Muscle of leg (tissue), 11 donors: Measurements from ENCODE around the gene SYP. TPM values are rescaled to one million over a fixed set of nuclear protein-coding genes. Genes with fewer than 3 reads are reported as not detected.
A peak's percentile ranks its signal among the peaks of the same experiment; 100 is the strongest.

Experiments
- DNase-seq: peaks from one replicate; pipeline ENCODE4 v3.0.0; 2013
- H3K27ac ChIP-seq: one replicate; pipeline ENCODE4 v1.5.1; 2013; ENCODE audit warnings: mild to moderate bottlenecking, low read length, control low read depth
- H3K27me3 ChIP-seq: one replicate; pipeline ENCODE4 v1.6.1; 2013; ENCODE audit warnings: low read length; ENCODE audit not compliant: control insufficient read depth, insufficient read depth
- H3K36me3 ChIP-seq: one replicate; pipeline ENCODE4 v1.6.1; 2013; ENCODE audit warnings: low read length; ENCODE audit not compliant: control insufficient read depth, insufficient read depth
- H3K4me1 ChIP-seq: one replicate; pipeline ENCODE4 v1.6.1; 2013; ENCODE audit warnings: low read length; ENCODE audit not compliant: control insufficient read depth, insufficient read depth
- H3K4me3 ChIP-seq: one replicate; pipeline ENCODE4 v1.5.1; 2013; ENCODE audit warnings: low read length, control low read depth
- H3K9me3 ChIP-seq: replicated peaks from 2 replicates; pipeline ENCODE4 v1.6.1; 2013; ENCODE audit warnings: low read depth, low read length; ENCODE audit not compliant: control insufficient read depth
- WGBS: methylation state at CpG from one replicate; pipeline ENCODE4 v1.1.5; 2013; ENCODE audit warnings: missing lambda C conversion rate; ENCODE audit not compliant: insufficient coverage; 5-methylcytosine and 5-hydroxymethylcytosine counted together
- polyA plus RNA-seq, 8 donors: library from polyadenylated mRNA; unstranded; fragments of 120-200 nt; gene quantifications; one replicate each; pipeline versions ENCODE4 v1.2.1 to v1.2.3, GENCODE V29; 2013; ENCODE audit warnings: inconsistent platforms in 1 of 8, low replicate concordance in 1 of 8; ENCODE audit not compliant: insufficient read length in 8 of 8, insufficient read depth in 1 of 8
- total RNA-seq: library from RNA; stranded (reverse); fragments of 120-200 nt; gene quantifications from one replicate; pipeline ENCODE4 v1.2.4, GENCODE V29; 2013

Gene SYP
- total and polyA plus RNA-seq, 9 donors: 1.1 to 2.0 (median 1.3) TPM

- H3K4me3 ChIP-seq: peak overlapping the region; percentile 33
- no peaks in the 10 kb centered on the region for H3K36me3 ChIP-seq
- peak; percentile 74 for DNase-seq
- H3K27ac ChIP-seq: peak overlapping the region; percentile 29
- WGBS: 40% methylated on average over 42 of the region's 46 CpGs
- H3K9me3 ChIP-seq: no peaks in the 10 kb centered on the region
- H3K27me3 ChIP-seq: no peaks in the 10 kb centered on the region
- H3K4me1 ChIP-seq: peaks cover 26% of the 10 kb centered on the region
These were observed 15.4 kb downstream of the SYP start for GRCh38 chrX:49184294-49185281.

GRCh38 chrX:49183701-49184281, 16.2 kb downstream of the SYP start:
- Histone ChIP-seq H3K36me3 (no peaks in the 10 kb centered on the region), H3K4me3 (no peak overlapping the region), H3K9me3 (no peaks in the 10 kb centered on the region), H3K4me1 (peaks cover 26% of the 10 kb centered on the region), H3K27ac (no peak overlapping the region), H3K27me3 (no peaks in the 10 kb centered on the region)
- WGBS: 79% methylated on average over 15 of the region's 18 CpGs
- no peak for DNase-seq

- Histone ChIP-seq H3K4me1 (peaks cover 5% of the 10 kb centered on the region), H3K36me3 (peaks cover 11% of the 10 kb centered on the region), H3K4me3 (no peak overlapping the region), H3K9me3 (no peaks in the 10 kb centered on the region), H3K27me3 (no peaks in the 10 kb centered on the region), H3K27ac (no peak overlapping the region)
- no peak for DNase-seq
- WGBS: 92% methylated on average over 1 of the region's 2 CpGs
These were observed 20.6 kb downstream of the SYP start for GRCh38 chrX:49179358-49179757.

- Histone ChIP-seq H3K36me3 (peaks cover 16% of the 10 kb centered on the region), H3K27me3 (no peaks in the 10 kb centered on the region), H3K4me3 (no peak overlapping the region), H3K9me3 (no peaks in the 10 kb centered on the region), H3K4me1 (no peaks in the 10 kb centered on the region), H3K27ac (no peak overlapping the region)
- 95% methylated on average over 3 of the region's 3 CpGs for WGBS
- no peak for DNase-seq
These were observed 21.5 kb downstream of the SYP start for GRCh38 chrX:49178537-49178936.

GRCh38 chrX:49177873-49178480, 22.0 kb downstream of the SYP start:
- Histone ChIP-seq H3K27ac (no peak overlapping the region), H3K9me3 (no peaks in the 10 kb centered on the region), H3K27me3 (no peaks in the 10 kb centered on the region), H3K36me3 (peaks cover 19% of the 10 kb centered on the region), H3K4me3 (no peak overlapping the region), H3K4me1 (no peaks in the 10 kb centered on the region)
- WGBS: 89% methylated on average over 17 of the region's 23 CpGs
- DNase-seq: no peak

GRCh38 chrX:49177338-49177833, 22.6 kb downstream of the SYP start:
- no peak overlapping the region for H3K4me3 ChIP-seq
- H3K27me3 ChIP-seq: peaks cover 2% of the 10 kb centered on the region
- no peak for DNase-seq
- H3K9me3 ChIP-seq: no peaks in the 10 kb centered on the region
- WGBS: 72% methylated on average over 2 of the region's 4 CpGs
- H3K27ac ChIP-seq: no peak overlapping the region
- H3K36me3 ChIP-seq: peaks cover 21% of the 10 kb centered on the region
- peaks cover 3% of the 10 kb centered on the region for H3K4me1 ChIP-seq

- Histone ChIP-seq H3K27me3 (peaks cover 2% of the 10 kb centered on the region), H3K4me1 (peaks cover 3% of the 10 kb centered on the region), H3K36me3 (peaks cover 21% of the 10 kb centered on the region), H3K4me3 (no peak overlapping the region), H3K9me3 (no peaks in the 10 kb centered on the region), H3K27ac (no peak overlapping the region)
- WGBS: 76% methylated on average over 22 of the region's 27 CpGs
- no peak for DNase-seq
These were observed 23.3 kb downstream of the SYP start for GRCh38 chrX:49176421-49177326.

GRCh38 chrX:49175435-49176274, 24.3 kb downstream of the SYP start:
- H3K4me3 ChIP-seq: no peak overlapping the region
- peaks cover 3% of the 10 kb centered on the region for H3K4me1 ChIP-seq
- no peak for DNase-seq
- H3K27ac ChIP-seq: no peak overlapping the region
- H3K27me3 ChIP-seq: peaks cover 8% of the 10 kb centered on the region
- 85% methylated on average over 41 of the region's 43 CpGs for WGBS
- no peaks in the 10 kb centered on the region for H3K9me3 ChIP-seq
- peaks cover 21% of the 10 kb centered on the region for H3K36me3 ChIP-seq

GRCh38 chrX:49174723-49175122, 25.3 kb downstream of the SYP start:
- Histone ChIP-seq H3K36me3 (peaks cover 21% of the 10 kb centered on the region), H3K4me3 (no peak overlapping the region), H3K4me1 (peaks cover 3% of the 10 kb centered on the region), H3K27me3 (peaks cover 9% of the 10 kb centered on the region), H3K9me3 (no peaks in the 10 kb centered on the region), H3K27ac (no peak overlapping the region)
- no CpG with 5 or more reads among the region's 3 CpGs for WGBS
- DNase-seq: no peak
